ENCODE measurements around the gene CLDN15. TPM values are rescaled to one million over a fixed set of nuclear protein-coding genes. Genes with fewer than 3 reads are reported as not detected.

Gene CLDN15
- total RNA-seq, 5 donors from 2014 or later (not counting 1 experiment from before 2014, with no cell fraction given), result 23.1 to 47.7 (median 44.8) TPM

DNA sequence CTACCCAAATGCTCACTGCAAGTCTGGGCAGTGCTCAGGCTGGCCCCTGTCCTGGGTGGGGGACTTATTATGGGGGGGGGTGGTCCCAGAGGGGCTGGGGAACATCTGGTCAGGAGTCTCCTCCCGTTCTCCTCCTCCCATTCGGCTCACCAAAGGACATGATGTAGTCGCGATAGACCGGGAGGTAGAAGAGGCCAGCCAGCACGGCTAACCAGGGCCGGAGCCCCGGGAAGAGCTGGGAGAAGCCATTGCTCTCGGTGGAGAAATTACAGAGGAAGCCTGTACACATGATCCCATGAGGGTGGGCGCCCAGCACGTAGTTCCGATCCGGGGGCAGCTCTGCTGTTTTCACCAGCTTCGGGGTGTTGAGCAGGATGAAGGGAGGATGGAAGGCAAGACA lies 39.1 kb downstream of the CLDN15 start:
- Histone ChIP-seq H3K9me3 (no peaks in the 10 kb centered on the region), H3K4me3 (ENCODE audit: control insufficient read depth in 1 of 2, extremely low read depth in 1 of 2, low read length in 1 of 2) (no peak overlapping the region), H3K27me3 (replicated peaks in 1 of 2; ENCODE audit: control insufficient read depth in 2 of 2, extremely low read depth in 1 of 2, insufficient read depth in 2 of 2, low read length in 1 of 2) (peaks cover 4 to 75% of the 10 kb centered on the region in 2 experiments), H3K27ac (ENCODE audit: low read length) (no peak overlapping the region), H3K36me3 (ENCODE audit: control insufficient read depth in 2 of 2, extremely low read depth in 1 of 2, insufficient read depth in 1 of 2, low read length in 1 of 2) (no peaks in the 10 kb centered on the region), H3K4me1 (ENCODE audit: control insufficient read depth in 1 of 2, extremely low read depth in 1 of 2, insufficient read depth in 2 of 2, low read length in 2 of 2) (peaks cover 0 to 21% of the 10 kb centered on the region in 2 experiments)
- Mint-ChIP-seq H3K9me3 (no peaks in the 10 kb centered on the region), H3K27ac (no peak overlapping the region), H3K4me1 (peaks cover 6 to 19% (median 8%) of the 10 kb centered on the region in 3 donors), H3K27me3 (peaks cover 16 to 33% of the 10 kb centered on the region in 2 donors), H3K36me3 (no peaks in the 10 kb centered on the region), H3K4me3 (no peak overlapping the region)
- POLR2A ChIA-PET, result no interaction called here
- 87% methylated on average over 7 of the region's 14 CpGs for WGBS (ENCODE audit: insufficient coverage)
- no peak for ATAC-seq (replicated peaks in 1 of 4)
- CTCF ChIA-PET, result no interaction called here
- no peak for DNase-seq

DNA sequence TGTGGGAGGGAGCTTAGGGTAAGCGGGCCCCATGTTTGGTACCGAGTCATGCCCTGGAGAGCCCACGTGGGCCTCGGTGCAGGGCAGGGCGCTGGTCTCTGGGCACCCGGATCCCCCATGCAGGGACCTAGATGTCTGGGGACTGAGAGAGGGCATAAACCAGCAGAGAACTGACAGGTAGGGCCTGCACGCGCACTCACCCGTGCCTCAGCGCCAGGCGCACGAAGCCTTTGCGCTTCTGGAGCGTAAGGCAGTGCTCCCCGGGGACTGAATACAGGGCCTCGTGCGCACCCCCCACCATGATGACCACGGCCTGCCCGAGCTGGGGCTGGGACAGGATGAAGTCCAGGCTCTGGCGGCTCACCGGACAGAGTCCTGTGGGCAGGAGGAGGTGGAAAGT lies 39.6 kb downstream of the CLDN15 start:
- no peak overlapping the region for H3K4me3 Mint-ChIP-seq
- ATAC-seq (replicated peaks in 1 of 4) (no peak), DNase-seq (no peak)
- H3K4me1 Mint-ChIP-seq, result peaks cover 6 to 18% (median 8%) of the 10 kb centered on the region in 3 donors
- peaks cover 0 to 18% of the 10 kb centered on the region in 2 experiments for H3K4me1 ChIP-seq (ENCODE audit: control insufficient read depth in 1 of 2, extremely low read depth in 1 of 2, insufficient read depth in 2 of 2, low read length in 2 of 2)
- H3K27ac Mint-ChIP-seq, result no peak overlapping the region
- ChIA-PET CTCF (no interaction called here), POLR2A (no interaction called here)
- no peak overlapping the region for H3K27ac ChIP-seq (ENCODE audit: low read length)
- H3K4me3 ChIP-seq (ENCODE audit: control insufficient read depth in 1 of 2, extremely low read depth in 1 of 2, low read length in 1 of 2), result no peak overlapping the region
- H3K9me3 Mint-ChIP-seq, result no peaks in the 10 kb centered on the region
- WGBS (ENCODE audit: insufficient coverage), result 73% methylated on average over 16 of the region's 21 CpGs
- H3K9me3 ChIP-seq, result no peaks in the 10 kb centered on the region
- no peaks in the 10 kb centered on the region for H3K36me3 Mint-ChIP-seq
- H3K27me3 Mint-ChIP-seq, result peaks cover 15 to 32% of the 10 kb centered on the region in 2 donors
- H3K36me3 ChIP-seq (ENCODE audit: control insufficient read depth in 2 of 2, extremely low read depth in 1 of 2, insufficient read depth in 1 of 2, low read length in 1 of 2), result no peaks in the 10 kb centered on the region
- peaks cover 3 to 74% of the 10 kb centered on the region in 2 experiments for H3K27me3 ChIP-seq (replicated peaks in 1 of 2; ENCODE audit: control insufficient read depth in 2 of 2, extremely low read depth in 1 of 2, insufficient read depth in 2 of 2, low read length in 1 of 2)

DNA sequence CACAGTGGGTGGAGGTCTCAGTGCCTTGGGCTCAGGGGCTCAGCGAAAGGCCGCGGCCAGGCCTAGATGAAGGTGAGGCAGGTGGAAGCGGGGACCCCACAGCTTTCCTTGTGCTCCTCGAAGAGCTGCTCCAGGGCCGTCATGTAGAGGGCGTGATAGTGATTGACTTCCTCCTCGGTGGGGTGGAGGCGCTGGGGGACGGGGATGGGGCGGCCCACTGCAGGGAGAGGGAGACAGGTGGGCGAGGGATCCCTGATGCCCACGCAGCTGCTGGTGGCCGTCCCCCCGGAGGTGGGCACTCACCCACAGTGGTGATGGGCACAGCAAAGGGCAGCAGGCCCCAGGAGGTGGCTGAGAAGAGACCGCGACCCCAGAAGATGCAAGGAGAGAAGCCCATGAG lies 41.7 kb downstream of the CLDN15 start:
- H3K36me3 Mint-ChIP-seq, result no peaks in the 10 kb centered on the region
- H3K27ac Mint-ChIP-seq, result no peak overlapping the region
- Histone ChIP-seq H3K27me3 (replicated peaks in 1 of 2; ENCODE audit: control insufficient read depth in 2 of 2, extremely low read depth in 1 of 2, insufficient read depth in 2 of 2, low read length in 1 of 2) (peaks cover 2 to 57% of the 10 kb centered on the region in 2 experiments), H3K9me3 (no peaks in the 10 kb centered on the region), H3K4me3 (ENCODE audit: control insufficient read depth in 1 of 2, extremely low read depth in 1 of 2, low read length in 1 of 2) (no peak overlapping the region), H3K27ac (ENCODE audit: low read length) (no peak overlapping the region), H3K36me3 (ENCODE audit: control insufficient read depth in 2 of 2, extremely low read depth in 1 of 2, insufficient read depth in 1 of 2, low read length in 1 of 2) (no peaks in the 10 kb centered on the region), H3K4me1 (ENCODE audit: control insufficient read depth in 1 of 2, extremely low read depth in 1 of 2, insufficient read depth in 2 of 2, low read length in 2 of 2) (peaks cover 0 to 4% of the 10 kb centered on the region in 2 experiments)
- DNase-seq, result no peak
- 88% methylated on average over 17 of the region's 17 CpGs for WGBS (ENCODE audit: insufficient coverage)
- peaks cover 4 to 8% (median 5%) of the 10 kb centered on the region in 3 donors for H3K4me1 Mint-ChIP-seq
- H3K4me3 Mint-ChIP-seq, result no peak overlapping the region
- ATAC-seq (replicated peaks in 1 of 4), result no peak
- POLR2A ChIA-PET, result no interaction called here
- H3K9me3 Mint-ChIP-seq, result no peaks in the 10 kb centered on the region
- CTCF ChIA-PET, result interaction anchor here in 1 of 2 donors (1.6 to 2.2 kb wide), 2 partner anchors 22 to 52 kb away, joined by 3 to 12 read pairs; partner anchors contain the start of genes PLOD3 and ZNHIT1
- H3K27me3 Mint-ChIP-seq, result peaks cover 5 to 19% of the 10 kb centered on the region in 2 donors

DNA sequence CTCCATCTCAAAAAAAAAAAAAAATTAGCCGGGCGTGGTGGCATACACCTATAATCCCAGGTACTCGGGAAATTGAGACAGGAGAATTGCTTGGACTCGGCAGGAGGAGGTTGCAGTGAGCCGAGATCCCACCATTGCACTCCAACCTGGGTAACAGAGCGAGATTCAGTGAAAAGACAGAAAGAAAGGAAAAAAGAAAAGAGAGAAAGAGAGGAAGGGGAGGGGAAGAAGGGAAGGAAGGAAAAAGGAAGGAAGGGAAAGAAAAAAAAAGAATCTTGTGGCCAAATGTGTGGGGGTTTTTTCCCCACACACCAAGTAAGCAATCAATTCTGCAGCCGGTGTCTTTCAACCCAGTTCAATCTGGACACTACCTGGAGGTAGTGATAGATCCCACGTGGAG lies 48.5 kb downstream of the CLDN15 start:
- H3K9me3 Mint-ChIP-seq, result no peaks in the 10 kb centered on the region

DNA sequence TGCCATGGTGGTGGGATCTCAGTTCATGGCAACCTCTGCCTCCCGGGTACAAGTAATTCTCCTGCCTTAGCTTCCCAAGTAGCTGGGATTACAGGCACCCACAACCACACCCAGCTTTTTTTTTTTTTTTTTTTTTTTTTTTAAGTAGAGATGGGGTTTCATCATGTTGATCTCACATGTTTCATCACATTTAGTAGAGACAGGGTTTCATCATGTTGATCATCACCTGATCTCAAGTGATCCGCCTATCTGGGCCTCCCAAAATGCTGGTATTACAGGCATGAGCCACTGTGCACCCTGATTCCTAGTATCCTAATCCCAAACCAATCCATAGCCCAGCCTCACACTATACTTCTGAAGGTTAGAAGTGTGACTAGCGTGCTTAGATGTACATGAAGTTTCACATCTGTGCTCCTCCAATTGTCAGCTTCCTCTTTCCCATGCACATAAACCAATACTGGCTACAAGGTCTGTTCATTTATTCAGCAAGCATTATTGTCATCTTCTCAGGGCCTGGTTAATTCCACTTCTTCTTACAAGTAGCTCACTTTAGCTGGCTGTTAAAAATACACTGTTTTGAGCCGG lies 50.7 kb downstream of the CLDN15 start:
- no peak overlapping the region for H3K27ac Mint-ChIP-seq
- H3K4me3 Mint-ChIP-seq, result no peak overlapping the region
- ChIA-PET POLR2A (interaction anchor here in 1 of 2 donors (0.5 kb wide), 1 partner anchor 34 kb away, joined by 3 read pairs; no protein-coding TSS in a partner anchor), CTCF (interaction anchor here in 1 of 2 donors (0.6 kb wide), 1 partner anchor 43 kb away, joined by 3 read pairs; no protein-coding TSS in a partner anchor)
- no CpG with 5 or more reads among the region's 4 CpGs for WGBS (ENCODE audit: insufficient coverage)
- Histone ChIP-seq H3K4me1 (ENCODE audit: control insufficient read depth in 1 of 2, extremely low read depth in 1 of 2, insufficient read depth in 2 of 2, low read length in 2 of 2) (no peaks in the 10 kb centered on the region), H3K27ac (ENCODE audit: low read length) (no peak overlapping the region), H3K27me3 (replicated peaks in 1 of 2; ENCODE audit: control insufficient read depth in 2 of 2, extremely low read depth in 1 of 2, insufficient read depth in 2 of 2, low read length in 1 of 2) (peaks cover 7 to 37% of the 10 kb centered on the region in 2 experiments), H3K4me3 (ENCODE audit: control insufficient read depth in 1 of 2, extremely low read depth in 1 of 2, low read length in 1 of 2) (no peak overlapping the region), H3K36me3 (ENCODE audit: control insufficient read depth in 2 of 2, extremely low read depth in 1 of 2, insufficient read depth in 1 of 2, low read length in 1 of 2) (no peaks in the 10 kb centered on the region), H3K9me3 (no peaks in the 10 kb centered on the region)
- H3K9me3 Mint-ChIP-seq, result no peaks in the 10 kb centered on the region
- H3K36me3 Mint-ChIP-seq, result no peaks in the 10 kb centered on the region
- DNase-seq, result no peak
- peaks cover 17 to 22% of the 10 kb centered on the region in 2 donors for H3K27me3 Mint-ChIP-seq
- H3K4me1 Mint-ChIP-seq, result peaks cover 0 to 6% (median 0%) of the 10 kb centered on the region in 3 donors
- ATAC-seq (replicated peaks in 1 of 4), result no peak

More for the DNA sequence above, 48.5 kb downstream of the CLDN15 start:
- Histone ChIP-seq H3K9me3 (no peaks in the 10 kb centered on the region), H3K27ac (ENCODE audit: low read length) (no peak overlapping the region), H3K27me3 (replicated peaks in 1 of 2; ENCODE audit: control insufficient read depth in 2 of 2, extremely low read depth in 1 of 2, insufficient read depth in 2 of 2, low read length in 1 of 2) (peaks cover 7 to 29% of the 10 kb centered on the region in 2 experiments), H3K4me3 (ENCODE audit: control insufficient read depth in 1 of 2, extremely low read depth in 1 of 2, low read length in 1 of 2) (no peak overlapping the region), H3K4me1 (ENCODE audit: control insufficient read depth in 1 of 2, extremely low read depth in 1 of 2, insufficient read depth in 2 of 2, low read length in 2 of 2) (no peaks in the 10 kb centered on the region), H3K36me3 (ENCODE audit: control insufficient read depth in 2 of 2, extremely low read depth in 1 of 2, insufficient read depth in 1 of 2, low read length in 1 of 2) (no peaks in the 10 kb centered on the region)
- no peak overlapping the region for H3K4me3 Mint-ChIP-seq
- peaks cover 2 to 5% (median 2%) of the 10 kb centered on the region in 3 donors for H3K4me1 Mint-ChIP-seq
- H3K36me3 Mint-ChIP-seq, result no peaks in the 10 kb centered on the region
- WGBS (ENCODE audit: insufficient coverage), result 80% methylated on average over 4 of the region's 8 CpGs
- no peak overlapping the region for H3K27ac Mint-ChIP-seq
- no peak for ATAC-seq (replicated peaks in 1 of 4)
- ChIA-PET CTCF (no interaction called here), POLR2A (no interaction called here)
- H3K27me3 Mint-ChIP-seq, result peaks cover 9 to 13% of the 10 kb centered on the region in 2 donors
- no peak for DNase-seq

DNA sequence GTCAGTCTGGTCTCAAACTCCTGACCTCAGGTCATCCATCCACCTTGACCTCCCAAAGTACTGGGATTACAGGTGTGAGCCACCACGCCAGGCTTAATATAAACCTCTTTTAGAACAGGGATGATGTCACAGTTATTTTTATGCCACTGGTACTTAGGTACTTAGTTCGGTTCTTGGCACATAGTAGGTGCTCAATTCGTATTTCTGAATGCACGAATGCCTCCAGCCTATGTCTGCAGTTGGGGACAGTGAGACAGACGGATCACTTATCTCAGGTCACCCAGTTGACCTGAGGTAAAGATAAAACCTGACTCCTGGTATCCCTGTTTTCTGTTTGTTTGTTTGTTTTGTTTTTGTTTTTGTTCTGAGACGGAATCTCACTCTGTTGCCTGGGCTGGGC lies 51.4 kb downstream of the CLDN15 start:
- no peaks in the 10 kb centered on the region for H3K36me3 ChIP-seq (ENCODE audit: control insufficient read depth in 2 of 2, extremely low read depth in 1 of 2, insufficient read depth in 1 of 2, low read length in 1 of 2)
- Mint-ChIP-seq H3K27me3 (peaks cover 20 to 24% of the 10 kb centered on the region in 2 donors), H3K9me3 (no peaks in the 10 kb centered on the region), H3K27ac (no peak overlapping the region), H3K4me1 (peaks cover 0 to 6% (median 0%) of the 10 kb centered on the region in 3 donors), H3K4me3 (no peak overlapping the region), H3K36me3 (no peaks in the 10 kb centered on the region)
- POLR2A ChIA-PET, result interaction anchor here in 1 of 2 donors (0.6 kb wide), 1 partner anchor 362 kb away, joined by 4 read pairs; no protein-coding TSS in a partner anchor
- peaks cover 7 to 40% of the 10 kb centered on the region in 2 experiments for H3K27me3 ChIP-seq (replicated peaks in 1 of 2; ENCODE audit: control insufficient read depth in 2 of 2, extremely low read depth in 1 of 2, insufficient read depth in 2 of 2, low read length in 1 of 2)
- CTCF ChIA-PET, result interaction anchor here in 1 of 2 donors (0.6 kb wide), 2 partner anchors 42 to 943 kb away, joined by 3 read pairs; no protein-coding TSS in a partner anchor
- DNase-seq (no peak), ATAC-seq (replicated peaks in 1 of 4) (no peak)
- 64% methylated on average over 5 of the region's 6 CpGs for WGBS (ENCODE audit: insufficient coverage)
- no peaks in the 10 kb centered on the region for H3K4me1 ChIP-seq (ENCODE audit: control insufficient read depth in 1 of 2, extremely low read depth in 1 of 2, insufficient read depth in 2 of 2, low read length in 2 of 2)
- no peak overlapping the region for H3K4me3 ChIP-seq (ENCODE audit: control insufficient read depth in 1 of 2, extremely low read depth in 1 of 2, low read length in 1 of 2)
- no peaks in the 10 kb centered on the region for H3K9me3 ChIP-seq
- H3K27ac ChIP-seq (ENCODE audit: low read length), result no peak overlapping the region

Measured in T-cell (primary cell).